SK-N-SH treated with all-trans-retinoic acid at 6 μM for 48 hours (cell line): ENCODE measurements around the gene GSTM3.

Experiments
- ATAC-seq: fragments of 200-7000 bp; cut with Tn5 transposase; 3 replicates; pipeline ENCODE4 v1.9.1; 2020; ENCODE audit warnings: mild to moderate bottlenecking, moderate library complexity
- ARNTL ChIP-seq: fragments of 450-650 bp; formaldehyde crosslinking; IDR thresholded peaks from 2 replicates; pipeline ENCODE4 v1.5.0; 2020; ENCODE audit warnings: low read depth, mild to moderate bottlenecking, moderate library complexity, borderline replicate concordance
- BACH2 ChIP-seq: fragments of 250-450 bp; sonication (Bioruptor Pico); IDR thresholded peaks from 2 replicates; pipeline ENCODE4 v1.9.0; 2021; ENCODE audit warnings: mild to moderate bottlenecking, borderline replicate concordance
- CSDC2 ChIP-seq: fragments of 250-450 bp; sonication (Bioruptor Pico); IDR thresholded peaks from 2 replicates; pipeline ENCODE4 v1.5.0; 2020; ENCODE audit warnings: mild to moderate bottlenecking, moderate library complexity
- ESRRG ChIP-seq: fragments of 250-450 bp; sonication (Bioruptor Pico); IDR thresholded peaks from 2 replicates; pipeline ENCODE4 v1.6.1; 2021; ENCODE audit warnings: mild to moderate bottlenecking
- GLIS3 ChIP-seq: fragments of 250-450 bp; sonication (Bioruptor Pico); IDR thresholded peaks from 2 replicates; pipeline ENCODE4 v1.5.0; 2020; ENCODE audit warnings: mild to moderate bottlenecking, moderate library complexity
- ISL1 ChIP-seq: fragments of 250-450 bp; sonication (Bioruptor Pico); IDR thresholded peaks from 2 replicates; pipeline ENCODE4 v2.1.2; 2022; ENCODE audit warnings: mild to moderate bottlenecking, moderate library complexity
- OSR1 ChIP-seq: fragments of 250-450 bp; sonication (Bioruptor Pico); IDR thresholded peaks from 2 replicates; pipeline ENCODE4 v1.8.0; 2022; ENCODE audit warnings: moderate library complexity, mild to moderate bottlenecking, inconsistent platforms
- RARB ChIP-seq: fragments of 250-450 bp; sonication (Bioruptor Pico); IDR thresholded peaks from 2 replicates; pipeline ENCODE4 v1.8.0; 2021; ENCODE audit warnings: mild to moderate bottlenecking, moderate library complexity
- SNAI2 ChIP-seq: fragments of 250-450 bp; sonication (Bioruptor Pico); IDR thresholded peaks from 2 replicates; pipeline ENCODE4 v1.5.0; 2020; ENCODE audit warnings: mild to moderate bottlenecking, moderate library complexity
- TCF4 ChIP-seq: fragments of 250-450 bp; sonication (Bioruptor Pico); IDR thresholded peaks from 2 replicates; pipeline ENCODE4 v1.8.0; 2021; ENCODE audit warnings: mild to moderate bottlenecking, moderate library complexity, borderline replicate concordance
- ZC3H10 ChIP-seq: fragments of 250-450 bp; sonication (Bioruptor Pico); IDR thresholded peaks from 2 replicates; pipeline ENCODE4 v1.5.1; 2021; ENCODE audit warnings: mild to moderate bottlenecking, moderate library complexity
- ZFP3 ChIP-seq: fragments of 250-450 bp; sonication (Bioruptor Pico); IDR thresholded peaks from 2 replicates; pipeline ENCODE4 v1.5.0; 2020; ENCODE audit warnings: mild to moderate bottlenecking, moderate library complexity
- ZFP30 ChIP-seq: fragments of 450-650 bp; formaldehyde crosslinking; IDR thresholded peaks from 2 replicates; pipeline ENCODE4 v1.5.0; 2022; ENCODE audit warnings: mild to moderate bottlenecking, moderate library complexity
- ZNF70 ChIP-seq: fragments of 450-650 bp; formaldehyde crosslinking; IDR thresholded peaks from 2 replicates; pipeline ENCODE4 v1.5.0; 2020; ENCODE audit warnings: mild to moderate bottlenecking, moderate library complexity
- ZNF8 ChIP-seq: fragments of 450-650 bp; formaldehyde crosslinking; IDR thresholded peaks from 2 replicates; pipeline ENCODE4 v1.5.0; 2020; ENCODE audit warnings: mild to moderate bottlenecking, moderate library complexity
- TF ChIP-seq, protein P1 (sequence below): fragments of 250-450 bp; sonication (Bioruptor Pico); IDR thresholded peaks from 2 replicates; pipeline ENCODE4 v1.5.1; 2021; ENCODE audit warnings: mild to moderate bottlenecking, moderate library complexity
- TF ChIP-seq, protein P2 (sequence below): fragments of 250-450 bp; sonication (Bioruptor Pico); IDR thresholded peaks from 2 replicates; pipeline ENCODE4 v1.5.0; 2020; ENCODE audit warnings: mild to moderate bottlenecking, moderate library complexity
- TF ChIP-seq, protein P3 (sequence below): fragments of 250-450 bp; sonication (Bioruptor Pico); IDR thresholded peaks from 2 replicates; pipeline ENCODE4 v1.8.0; 2020; ENCODE audit warnings: mild to moderate bottlenecking, moderate library complexity, borderline replicate concordance
- TF ChIP-seq, protein P4 (sequence below): fragments of 250-450 bp; sonication (Bioruptor Pico); IDR thresholded peaks from 2 replicates; pipeline ENCODE4 v1.8.0; 2021; ENCODE audit warnings: low read depth, mild to moderate bottlenecking, moderate library complexity, borderline replicate concordance

GSTM3 gene

DNA sequence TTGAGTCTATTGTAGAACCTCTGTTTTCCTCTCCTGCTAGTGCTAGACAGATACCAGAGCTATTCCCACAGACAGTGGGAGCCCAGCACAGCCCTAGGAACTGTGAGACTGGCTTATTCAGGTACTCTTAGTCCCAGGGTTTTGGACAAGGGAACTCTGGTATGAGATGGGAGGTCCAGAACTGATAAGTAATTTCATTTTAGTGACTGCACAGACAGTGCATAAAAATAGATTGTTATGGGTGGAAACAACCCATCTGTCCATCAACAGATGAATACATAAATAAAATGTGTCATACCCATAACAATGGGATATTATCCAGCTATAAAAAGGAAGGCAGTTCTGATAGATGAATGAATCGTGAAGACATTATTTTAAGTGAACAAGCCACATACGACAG, 13.9 kb upstream of the GSTM3 start (continued):
- TF ChIP-seq, protein P1, sequence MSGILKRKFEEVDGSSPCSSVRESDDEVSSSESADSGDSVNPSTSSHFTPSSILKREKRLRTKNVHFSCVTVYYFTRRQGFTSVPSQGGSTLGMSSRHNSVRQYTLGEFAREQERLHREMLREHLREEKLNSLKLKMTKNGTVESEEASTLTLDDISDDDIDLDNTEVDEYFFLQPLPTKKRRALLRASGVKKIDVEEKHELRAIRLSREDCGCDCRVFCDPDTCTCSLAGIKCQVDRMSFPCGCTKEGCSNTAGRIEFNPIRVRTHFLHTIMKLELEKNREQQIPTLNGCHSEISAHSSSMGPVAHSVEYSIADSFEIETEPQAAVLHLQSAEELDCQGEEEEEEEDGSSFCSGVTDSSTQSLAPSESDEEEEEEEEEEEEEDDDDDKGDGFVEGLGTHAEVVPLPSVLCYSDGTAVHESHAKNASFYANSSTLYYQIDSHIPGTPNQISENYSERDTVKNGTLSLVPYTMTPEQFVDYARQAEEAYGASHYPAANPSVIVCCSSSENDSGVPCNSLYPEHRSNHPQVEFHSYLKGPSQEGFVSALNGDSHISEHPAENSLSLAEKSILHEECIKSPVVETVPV = no peak

DNA sequence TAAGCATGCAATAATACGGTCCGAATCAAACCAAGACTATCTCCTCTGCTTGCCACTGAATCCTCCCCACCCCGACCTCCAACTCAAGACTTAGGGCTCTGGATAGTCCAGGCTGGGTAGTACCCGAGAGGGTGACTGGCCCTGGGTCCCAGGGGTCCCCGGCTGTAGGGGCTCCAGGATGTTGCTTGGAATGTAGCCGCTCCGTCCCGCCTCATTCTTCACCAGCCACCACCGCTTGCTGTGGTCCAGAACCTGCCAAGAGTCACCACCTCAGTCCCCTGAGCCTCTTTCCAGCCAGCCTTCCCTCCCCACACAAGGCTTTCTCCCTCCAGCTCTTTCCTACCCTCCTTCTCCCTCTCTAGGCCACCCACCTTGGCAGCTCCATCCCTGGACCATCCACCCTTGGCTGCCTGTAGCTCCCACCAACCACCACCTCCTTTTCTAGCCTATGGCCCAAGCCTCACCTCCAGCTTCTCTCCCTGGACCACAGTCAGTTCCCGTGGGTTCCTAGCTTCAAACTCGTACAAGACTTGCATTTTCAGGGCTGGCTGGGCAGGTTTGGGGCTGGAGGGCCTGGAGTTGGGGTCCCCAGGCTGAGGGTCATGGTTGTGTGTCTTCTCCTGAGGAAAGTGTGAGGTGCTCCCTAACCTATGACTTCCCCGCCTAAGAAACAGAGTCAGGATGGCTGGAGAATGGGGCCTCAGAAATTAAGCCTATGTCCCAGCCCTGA, 10.9 kb upstream of the GSTM3 start:
- ATAC-seq = no peak
- TF ChIP-seq ZFP30 (no peak), ZC3H10 (CRISPR knock-in tag) (no peak), CSDC2 (CRISPR knock-in tag) (no peak), ZFP3 (CRISPR knock-in tag) (no peak), RARB (CRISPR knock-in tag) (no peak), GLIS3 (CRISPR knock-in tag) (no peak), SNAI2 (no peak), OSR1 (CRISPR knock-in tag) (no peak), TCF4 (CRISPR knock-in tag) (no peak), ESRRG (CRISPR knock-in tag) (no peak), ZNF70 (CRISPR knock-in tag) (no peak), ISL1 (CRISPR knock-in tag) (no peak), ARNTL (CRISPR knock-in tag) (no peak), ZNF8 (CRISPR knock-in tag) (no peak)
- TF ChIP-seq, protein P2, sequence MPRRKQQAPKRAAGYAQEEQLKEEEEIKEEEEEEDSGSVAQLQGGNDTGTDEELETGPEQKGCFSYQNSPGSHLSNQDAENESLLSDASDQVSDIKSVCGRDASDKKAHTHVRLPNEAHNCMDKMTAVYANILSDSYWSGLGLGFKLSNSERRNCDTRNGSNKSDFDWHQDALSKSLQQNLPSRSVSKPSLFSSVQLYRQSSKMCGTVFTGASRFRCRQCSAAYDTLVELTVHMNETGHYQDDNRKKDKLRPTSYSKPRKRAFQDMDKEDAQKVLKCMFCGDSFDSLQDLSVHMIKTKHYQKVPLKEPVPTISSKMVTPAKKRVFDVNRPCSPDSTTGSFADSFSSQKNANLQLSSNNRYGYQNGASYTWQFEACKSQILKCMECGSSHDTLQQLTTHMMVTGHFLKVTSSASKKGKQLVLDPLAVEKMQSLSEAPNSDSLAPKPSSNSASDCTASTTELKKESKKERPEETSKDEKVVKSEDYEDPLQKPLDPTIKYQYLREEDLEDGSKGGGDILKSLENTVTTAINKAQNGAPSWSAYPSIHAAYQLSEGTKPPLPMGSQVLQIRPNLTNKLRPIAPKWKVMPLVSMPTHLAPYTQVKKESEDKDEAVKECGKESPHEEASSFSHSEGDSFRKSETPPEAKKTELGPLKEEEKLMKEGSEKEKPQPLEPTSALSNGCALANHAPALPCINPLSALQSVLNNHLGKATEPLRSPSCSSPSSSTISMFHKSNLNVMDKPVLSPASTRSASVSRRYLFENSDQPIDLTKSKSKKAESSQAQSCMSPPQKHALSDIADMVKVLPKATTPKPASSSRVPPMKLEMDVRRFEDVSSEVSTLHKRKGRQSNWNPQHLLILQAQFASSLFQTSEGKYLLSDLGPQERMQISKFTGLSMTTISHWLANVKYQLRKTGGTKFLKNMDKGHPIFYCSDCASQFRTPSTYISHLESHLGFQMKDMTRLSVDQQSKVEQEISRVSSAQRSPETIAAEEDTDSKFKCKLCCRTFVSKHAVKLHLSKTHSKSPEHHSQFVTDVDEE (CRISPR knock-in tag) = no peak
- TF ChIP-seq, protein P1 = no peak
- TF ChIP-seq, protein P3, sequence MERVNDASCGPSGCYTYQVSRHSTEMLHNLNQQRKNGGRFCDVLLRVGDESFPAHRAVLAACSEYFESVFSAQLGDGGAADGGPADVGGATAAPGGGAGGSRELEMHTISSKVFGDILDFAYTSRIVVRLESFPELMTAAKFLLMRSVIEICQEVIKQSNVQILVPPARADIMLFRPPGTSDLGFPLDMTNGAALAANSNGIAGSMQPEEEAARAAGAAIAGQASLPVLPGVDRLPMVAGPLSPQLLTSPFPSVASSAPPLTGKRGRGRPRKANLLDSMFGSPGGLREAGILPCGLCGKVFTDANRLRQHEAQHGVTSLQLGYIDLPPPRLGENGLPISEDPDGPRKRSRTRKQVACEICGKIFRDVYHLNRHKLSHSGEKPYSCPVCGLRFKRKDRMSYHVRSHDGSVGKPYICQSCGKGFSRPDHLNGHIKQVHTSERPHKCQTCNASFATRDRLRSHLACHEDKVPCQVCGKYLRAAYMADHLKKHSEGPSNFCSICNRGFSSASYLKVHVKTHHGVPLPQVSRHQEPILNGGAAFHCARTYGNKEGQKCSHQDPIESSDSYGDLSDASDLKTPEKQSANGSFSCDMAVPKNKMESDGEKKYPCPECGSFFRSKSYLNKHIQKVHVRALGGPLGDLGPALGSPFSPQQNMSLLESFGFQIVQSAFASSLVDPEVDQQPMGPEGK (CRISPR knock-in tag) = no peak
- TF ChIP-seq, protein P4, sequence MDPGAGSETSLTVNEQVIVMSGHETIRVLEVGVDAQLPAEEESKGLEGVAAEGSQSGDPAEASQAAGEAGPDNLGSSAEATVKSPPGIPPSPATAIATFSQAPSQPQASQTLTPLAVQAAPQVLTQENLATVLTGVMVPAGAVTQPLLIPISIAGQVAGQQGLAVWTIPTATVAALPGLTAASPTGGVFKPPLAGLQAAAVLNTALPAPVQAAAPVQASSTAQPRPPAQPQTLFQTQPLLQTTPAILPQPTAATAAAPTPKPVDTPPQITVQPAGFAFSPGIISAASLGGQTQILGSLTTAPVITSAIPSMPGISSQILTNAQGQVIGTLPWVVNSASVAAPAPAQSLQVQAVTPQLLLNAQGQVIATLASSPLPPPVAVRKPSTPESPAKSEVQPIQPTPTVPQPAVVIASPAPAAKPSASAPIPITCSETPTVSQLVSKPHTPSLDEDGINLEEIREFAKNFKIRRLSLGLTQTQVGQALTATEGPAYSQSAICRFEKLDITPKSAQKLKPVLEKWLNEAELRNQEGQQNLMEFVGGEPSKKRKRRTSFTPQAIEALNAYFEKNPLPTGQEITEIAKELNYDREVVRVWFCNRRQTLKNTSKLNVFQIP (CRISPR knock-in tag) = no peak
- TF ChIP-seq, all 23 proteins: peak for 0

DNA sequence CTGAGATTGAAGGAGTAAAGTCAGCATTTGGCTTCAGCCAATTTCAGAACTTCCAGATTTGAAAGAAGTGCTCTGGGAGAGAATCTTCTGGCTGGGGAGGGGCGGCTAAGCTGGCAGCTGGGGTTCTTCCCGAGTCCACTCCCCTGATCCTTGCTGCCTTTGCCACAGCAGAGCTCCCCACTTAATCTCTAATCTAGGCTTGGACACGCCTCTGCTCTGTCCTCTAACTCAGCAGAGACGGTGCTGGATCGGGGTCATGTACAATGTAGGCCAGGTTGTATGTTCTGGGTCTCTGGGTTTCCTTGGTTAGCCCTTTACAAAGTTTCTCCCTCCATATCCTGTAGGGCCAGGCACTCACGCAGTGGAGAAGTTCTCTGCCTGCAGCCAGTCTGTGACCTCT, 10.1 kb upstream of the GSTM3 start:
- ATAC-seq = no peak
- TF ChIP-seq, protein P1 = no peak
- TF ChIP-seq BACH2 (no peak), ZNF70 (CRISPR knock-in tag) (no peak)
- TF ChIP-seq, protein P2 (CRISPR knock-in tag) = no peak
